Measurements from ENCODE around the gene JAKMIP2. TPM values are rescaled to one million over a fixed set of nuclear protein-coding genes. Genes with fewer than 3 reads are reported as not detected.

Gene JAKMIP2
- polyA plus RNA-seq, 1 donor from 2014 or later = 46.3 TPM

DNA sequence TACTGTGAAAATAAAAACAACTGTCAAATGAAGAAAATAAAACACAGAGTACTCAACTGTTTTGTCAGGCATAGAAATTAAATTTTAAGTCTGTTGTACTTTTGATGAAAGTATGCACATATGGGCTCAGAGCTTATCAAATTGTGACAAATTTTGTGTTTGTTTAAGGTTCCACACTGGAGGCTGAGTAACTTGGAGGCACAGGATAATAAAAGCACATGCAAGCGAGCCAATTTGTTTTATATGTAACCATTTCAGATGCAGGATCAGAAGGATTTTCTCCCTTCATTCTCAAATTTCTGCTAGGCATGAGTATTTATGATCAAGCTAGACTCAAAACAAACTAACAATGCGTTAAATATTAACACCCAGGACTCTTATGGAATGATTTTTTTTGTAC, 87.8 kb downstream of the JAKMIP2 start:
- H3K9ac ChIP-seq (ENCODE audit: low read length) = no peak overlapping the region
- H3K27me3 ChIP-seq (ENCODE audit: insufficient read depth, low read depth, low read length) = no peaks in the 10 kb centered on the region
- no peaks in the 10 kb centered on the region for H3K9me2 ChIP-seq (ENCODE audit: insufficient read depth, low read length)
- no peaks in the 10 kb centered on the region for H4K20me1 ChIP-seq (ENCODE audit: insufficient read depth)
- no peak overlapping the region for H3K4me2 ChIP-seq (ENCODE audit: low read length)
- H3K36me3 ChIP-seq (ENCODE audit: insufficient read depth, low read length) = no peaks in the 10 kb centered on the region
- peaks cover 19% of the 10 kb centered on the region for H3K79me2 ChIP-seq (replicated peaks; ENCODE audit: insufficient read depth, low read length)
- no peaks in the 10 kb centered on the region for H3F3A ChIP-seq (ENCODE audit: insufficient read depth, low read length, poor library complexity, severe bottlenecking)
- H3K4me3 ChIP-seq (ENCODE audit: low read length) = no peak overlapping the region
- H3K9me3 ChIP-seq (ENCODE audit: low read length) = peaks cover 5% of the 10 kb centered on the region
- no peak overlapping the region for H3K27ac ChIP-seq (ENCODE audit: low read length)
- TF ChIP-seq, protein P1, sequence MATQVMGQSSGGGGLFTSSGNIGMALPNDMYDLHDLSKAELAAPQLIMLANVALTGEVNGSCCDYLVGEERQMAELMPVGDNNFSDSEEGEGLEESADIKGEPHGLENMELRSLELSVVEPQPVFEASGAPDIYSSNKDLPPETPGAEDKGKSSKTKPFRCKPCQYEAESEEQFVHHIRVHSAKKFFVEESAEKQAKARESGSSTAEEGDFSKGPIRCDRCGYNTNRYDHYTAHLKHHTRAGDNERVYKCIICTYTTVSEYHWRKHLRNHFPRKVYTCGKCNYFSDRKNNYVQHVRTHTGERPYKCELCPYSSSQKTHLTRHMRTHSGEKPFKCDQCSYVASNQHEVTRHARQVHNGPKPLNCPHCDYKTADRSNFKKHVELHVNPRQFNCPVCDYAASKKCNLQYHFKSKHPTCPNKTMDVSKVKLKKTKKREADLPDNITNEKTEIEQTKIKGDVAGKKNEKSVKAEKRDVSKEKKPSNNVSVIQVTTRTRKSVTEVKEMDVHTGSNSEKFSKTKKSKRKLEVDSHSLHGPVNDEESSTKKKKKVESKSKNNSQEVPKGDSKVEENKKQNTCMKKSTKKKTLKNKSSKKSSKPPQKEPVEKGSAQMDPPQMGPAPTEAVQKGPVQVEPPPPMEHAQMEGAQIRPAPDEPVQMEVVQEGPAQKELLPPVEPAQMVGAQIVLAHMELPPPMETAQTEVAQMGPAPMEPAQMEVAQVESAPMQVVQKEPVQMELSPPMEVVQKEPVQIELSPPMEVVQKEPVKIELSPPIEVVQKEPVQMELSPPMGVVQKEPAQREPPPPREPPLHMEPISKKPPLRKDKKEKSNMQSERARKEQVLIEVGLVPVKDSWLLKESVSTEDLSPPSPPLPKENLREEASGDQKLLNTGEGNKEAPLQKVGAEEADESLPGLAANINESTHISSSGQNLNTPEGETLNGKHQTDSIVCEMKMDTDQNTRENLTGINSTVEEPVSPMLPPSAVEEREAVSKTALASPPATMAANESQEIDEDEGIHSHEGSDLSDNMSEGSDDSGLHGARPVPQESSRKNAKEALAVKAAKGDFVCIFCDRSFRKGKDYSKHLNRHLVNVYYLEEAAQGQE (IDR thresholded peaks at IDR 0.05; ENCODE audit: borderline replicate concordance) = no peak
- no peak for TF ChIP-seq EZH2 (IDR thresholded peaks at IDR 0.05; ENCODE audit: borderline replicate concordance, insufficient read depth, low read length, poor library complexity, severe bottlenecking)
- no peak for TF ChIP-seq SMC3 (conservative IDR thresholded peaks at IDR 0.05; ENCODE audit: poor library complexity)
- TF ChIP-seq RAD21 (conservative IDR thresholded peaks at IDR 0.05) = no peak
- no peak for TF ChIP-seq POLR2AphosphoS5 (IDR thresholded peaks at IDR 0.05)
- no peak for TF ChIP-seq EP300 (conservative IDR thresholded peaks at IDR 0.05; ENCODE audit: poor library complexity, severe bottlenecking)
- TF ChIP-seq TAF1 (IDR thresholded peaks at IDR 0.05; ENCODE audit: low read depth) = no peak
- no peak for TF ChIP-seq MXI1 (conservative IDR thresholded peaks at IDR 0.05; ENCODE audit: poor library complexity, severe bottlenecking)
- TF ChIP-seq, protein P2, sequence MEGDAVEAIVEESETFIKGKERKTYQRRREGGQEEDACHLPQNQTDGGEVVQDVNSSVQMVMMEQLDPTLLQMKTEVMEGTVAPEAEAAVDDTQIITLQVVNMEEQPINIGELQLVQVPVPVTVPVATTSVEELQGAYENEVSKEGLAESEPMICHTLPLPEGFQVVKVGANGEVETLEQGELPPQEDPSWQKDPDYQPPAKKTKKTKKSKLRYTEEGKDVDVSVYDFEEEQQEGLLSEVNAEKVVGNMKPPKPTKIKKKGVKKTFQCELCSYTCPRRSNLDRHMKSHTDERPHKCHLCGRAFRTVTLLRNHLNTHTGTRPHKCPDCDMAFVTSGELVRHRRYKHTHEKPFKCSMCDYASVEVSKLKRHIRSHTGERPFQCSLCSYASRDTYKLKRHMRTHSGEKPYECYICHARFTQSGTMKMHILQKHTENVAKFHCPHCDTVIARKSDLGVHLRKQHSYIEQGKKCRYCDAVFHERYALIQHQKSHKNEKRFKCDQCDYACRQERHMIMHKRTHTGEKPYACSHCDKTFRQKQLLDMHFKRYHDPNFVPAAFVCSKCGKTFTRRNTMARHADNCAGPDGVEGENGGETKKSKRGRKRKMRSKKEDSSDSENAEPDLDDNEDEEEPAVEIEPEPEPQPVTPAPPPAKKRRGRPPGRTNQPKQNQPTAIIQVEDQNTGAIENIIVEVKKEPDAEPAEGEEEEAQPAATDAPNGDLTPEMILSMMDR (IDR thresholded peaks at IDR 0.05; ENCODE audit: poor library complexity, severe bottlenecking) = no peak
- H2AFZ ChIP-seq (ENCODE audit: low read depth, low read length) = no peak overlapping the region

DNA sequence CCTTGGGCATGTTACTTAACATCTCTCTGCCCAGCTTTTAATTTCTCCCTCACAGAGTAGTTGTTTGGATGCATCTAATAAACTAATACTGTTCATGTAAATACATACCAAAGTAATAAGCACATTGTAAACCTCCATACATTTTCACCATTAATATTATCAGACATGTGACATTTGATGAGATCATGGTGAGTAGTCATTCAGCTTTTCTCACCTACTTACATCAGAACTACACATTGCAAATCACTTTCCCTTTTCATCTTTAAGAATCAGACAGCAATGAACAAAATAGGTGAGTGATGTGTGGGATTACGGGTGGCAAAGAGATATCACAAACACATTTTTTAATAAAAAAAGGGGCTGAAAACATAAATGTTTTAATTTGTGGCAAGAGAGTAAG, 89.3 kb downstream of the JAKMIP2 start:
- no peak overlapping the region for H3K4me2 ChIP-seq (ENCODE audit: low read length)
- H3K79me2 ChIP-seq (replicated peaks; ENCODE audit: insufficient read depth, low read length) = peaks cover 10% of the 10 kb centered on the region
- H3K9me2 ChIP-seq (ENCODE audit: insufficient read depth, low read length) = no peaks in the 10 kb centered on the region
- H3K27ac ChIP-seq (ENCODE audit: low read length) = no peak overlapping the region
- no peak overlapping the region for H3K9ac ChIP-seq (ENCODE audit: low read length)
- no peaks in the 10 kb centered on the region for H3F3A ChIP-seq (ENCODE audit: insufficient read depth, low read length, poor library complexity, severe bottlenecking)
- no peak overlapping the region for H2AFZ ChIP-seq (ENCODE audit: low read depth, low read length)
- no peaks in the 10 kb centered on the region for H3K36me3 ChIP-seq (ENCODE audit: insufficient read depth, low read length)
- H3K27me3 ChIP-seq (ENCODE audit: insufficient read depth, low read depth, low read length) = no peaks in the 10 kb centered on the region
- TF ChIP-seq, protein P2 (IDR thresholded peaks at IDR 0.05; ENCODE audit: poor library complexity, severe bottlenecking) = no peak
- TF ChIP-seq POLR2AphosphoS5 (IDR thresholded peaks at IDR 0.05) (no peak), EZH2 (IDR thresholded peaks at IDR 0.05; ENCODE audit: borderline replicate concordance, insufficient read depth, low read length, poor library complexity, severe bottlenecking) (no peak), SMC3 (conservative IDR thresholded peaks at IDR 0.05; ENCODE audit: poor library complexity) (no peak), MXI1 (conservative IDR thresholded peaks at IDR 0.05; ENCODE audit: poor library complexity, severe bottlenecking) (no peak), TAF1 (IDR thresholded peaks at IDR 0.05; ENCODE audit: low read depth) (no peak), RAD21 (conservative IDR thresholded peaks at IDR 0.05) (no peak), EP300 (conservative IDR thresholded peaks at IDR 0.05; ENCODE audit: poor library complexity, severe bottlenecking) (no peak)
- TF ChIP-seq, protein P1 (IDR thresholded peaks at IDR 0.05; ENCODE audit: borderline replicate concordance) = no peak
- no peaks in the 10 kb centered on the region for H4K20me1 ChIP-seq (ENCODE audit: insufficient read depth)
- H3K4me3 ChIP-seq (ENCODE audit: low read length) = no peak overlapping the region
- peaks cover 5% of the 10 kb centered on the region for H3K9me3 ChIP-seq (ENCODE audit: low read length)
